ENCODE results near the gene TEF.

DNA sequence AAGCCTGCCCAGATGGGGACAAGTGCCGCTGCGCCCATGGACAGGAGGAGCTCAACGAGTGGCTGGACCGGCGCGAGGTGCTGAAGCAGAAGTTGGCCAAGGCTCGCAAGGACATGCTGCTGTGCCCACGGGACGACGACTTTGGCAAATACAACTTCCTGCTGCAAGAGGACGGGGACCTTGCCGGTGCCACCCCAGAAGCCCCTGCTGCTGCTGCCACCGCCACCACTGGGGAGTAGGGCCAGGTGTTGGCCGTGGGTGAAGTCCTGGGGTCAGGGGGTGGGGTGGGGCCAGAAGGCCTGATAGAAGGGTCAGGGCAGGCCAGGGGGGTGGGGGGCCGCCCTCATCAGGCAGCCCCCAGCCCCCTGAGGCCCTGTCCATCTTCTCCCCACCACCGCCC is 24.6 kb upstream of the TEF start:
- TF ChIP-seq CREB1 (CRISPR knock-in tag; IDR thresholded peaks at IDR 0.05) = no peak
- TF ChIP-seq, protein P1, sequence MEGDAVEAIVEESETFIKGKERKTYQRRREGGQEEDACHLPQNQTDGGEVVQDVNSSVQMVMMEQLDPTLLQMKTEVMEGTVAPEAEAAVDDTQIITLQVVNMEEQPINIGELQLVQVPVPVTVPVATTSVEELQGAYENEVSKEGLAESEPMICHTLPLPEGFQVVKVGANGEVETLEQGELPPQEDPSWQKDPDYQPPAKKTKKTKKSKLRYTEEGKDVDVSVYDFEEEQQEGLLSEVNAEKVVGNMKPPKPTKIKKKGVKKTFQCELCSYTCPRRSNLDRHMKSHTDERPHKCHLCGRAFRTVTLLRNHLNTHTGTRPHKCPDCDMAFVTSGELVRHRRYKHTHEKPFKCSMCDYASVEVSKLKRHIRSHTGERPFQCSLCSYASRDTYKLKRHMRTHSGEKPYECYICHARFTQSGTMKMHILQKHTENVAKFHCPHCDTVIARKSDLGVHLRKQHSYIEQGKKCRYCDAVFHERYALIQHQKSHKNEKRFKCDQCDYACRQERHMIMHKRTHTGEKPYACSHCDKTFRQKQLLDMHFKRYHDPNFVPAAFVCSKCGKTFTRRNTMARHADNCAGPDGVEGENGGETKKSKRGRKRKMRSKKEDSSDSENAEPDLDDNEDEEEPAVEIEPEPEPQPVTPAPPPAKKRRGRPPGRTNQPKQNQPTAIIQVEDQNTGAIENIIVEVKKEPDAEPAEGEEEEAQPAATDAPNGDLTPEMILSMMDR (IDR thresholded peaks at IDR 0.05) = no peak

Data from WTC11 (cell line).